K562 (cell line): ENCODE measurements around the gene COQ8B. TPM values are rescaled to one million over a fixed set of nuclear protein-coding genes. Genes with fewer than 3 reads are reported as not detected.

Experiments used
- ATAC-seq: fragments of 200-7000 bp; cut with Tn5 transposase; 3 replicates; pipeline ENCODE4 v1.9.1; 2020; ENCODE audit warnings: moderate library complexity
- BruUV-seq: library from RNA; stranded (reverse); fragments of 400-500 nt; replicated peaks from 2 replicates; lab custom pipeline; 2021; lab: Mats Ljungman, UMichigan
- CTCF ChIA-PET: fragments of 300-600 bp; formaldehyde crosslinking; extraction: SDS; loops from one replicate; lab custom pipeline; 2021; ENCODE audit warnings: low intra/inter-chr PET ratio; lab: Yijun Ruan, JAX
- POLR2A ChIA-PET: fragments of 300-600, 350-650 bp; sonication (Branson Sonifier 250); formaldehyde crosslinking; extraction: SDS; loops from one replicate; lab custom pipeline; 2021; ENCODE audit warnings: antibody characterized with exemption, inconsistent platforms; lab: Yijun Ruan, JAX
- DNase-seq, 4 experiments: peaks; one replicate each; pipeline versions ENCODE4 v3.0.0 to v3.0.0-alpha.2; 2011 to 2018; ENCODE audit warnings: low spot score in 3 of 4, mixed read lengths in 3 of 4; ENCODE audit errors: extremely low read depth in 1 of 4
- FAIRE-seq: peaks from 2 replicates; lab custom pipeline; 2011; peaks lifted over from hg19 to GRCh38; lab: Jason Lieb, UNC
- H2AFZ ChIP-seq: 2 replicates; pipeline ENCODE4 v1.6.0; 2011; ENCODE audit warnings: low read depth, low read length, control low read depth, inconsistent platforms
- H3K27ac ChIP-seq: fragments of 200-600 bp; 3 replicates; pipeline ENCODE4 v1.8.0; 2011; ENCODE audit warnings: low read depth, mild to moderate bottlenecking, control low read depth, inconsistent platforms, low read length, moderate library complexity, mixed read lengths; ENCODE audit errors: extremely low read depth
- H3K27me3 ChIP-seq, 2 experiments: fragments of 300-600 bp in 1 of 2; 2 replicates in 1 of 2; 3 replicates in 1 of 2; pipeline versions ENCODE4 v1.6.0 to v1.8.0; 2011; ENCODE audit warnings: inconsistent platforms in 2 of 2, low read length in 2 of 2, mild to moderate bottlenecking in 1 of 2, mixed read lengths in 1 of 2, moderate library complexity in 1 of 2; ENCODE audit not compliant: control insufficient read depth in 2 of 2, insufficient read depth in 2 of 2
- H3K36me3 ChIP-seq: fragments of 300-600 bp; 3 replicates; pipeline ENCODE4 v1.8.0; 2011; ENCODE audit warnings: mild to moderate bottlenecking, low read length, inconsistent platforms; ENCODE audit not compliant: control insufficient read depth, insufficient read depth
- H3K4me1 ChIP-seq, 2 experiments: fragments of 200-600 bp in 1 of 2; replicated peaks in 1 of 2; 2 replicates in 1 of 2; 3 replicates in 1 of 2; pipeline versions ENCODE4 v1.5.1 to v1.8.0; 2011; ENCODE audit warnings: inconsistent platforms in 2 of 2, low read length in 2 of 2, mild to moderate bottlenecking in 1 of 2, mixed read lengths in 1 of 2, moderate library complexity in 1 of 2; ENCODE audit not compliant: control insufficient read depth in 2 of 2, insufficient read depth in 2 of 2
- H3K4me2 ChIP-seq: 2 replicates; pipeline ENCODE4 v1.6.1; 2011; ENCODE audit warnings: low read length, control low read depth, inconsistent platforms, mixed read lengths; ENCODE audit not compliant: insufficient read depth
- H3K4me3 ChIP-seq: fragments of 200-600 bp; sonication (generic), shearing (Covaris generic); 2 replicates; pipeline ENCODE4 v1.5.1; 2016; ENCODE audit warnings: control low read depth, inconsistent platforms
- H3K79me2 ChIP-seq: fragments of 200-600 bp; 3 replicates; pipeline ENCODE4 v1.8.0; 2011; ENCODE audit warnings: low read length, inconsistent platforms; ENCODE audit not compliant: control insufficient read depth, insufficient read depth
- H3K9ac ChIP-seq, 2 experiments: 2 replicates each; pipeline versions ENCODE4 v1.6.0 to v1.6.1; 2011; ENCODE audit warnings: low read depth in 2 of 2, low read length in 2 of 2, control low read depth in 1 of 2, inconsistent platforms in 1 of 2, mild to moderate bottlenecking in 1 of 2, mixed read lengths in 1 of 2; ENCODE audit not compliant: insufficient read depth in 1 of 2
- H3K9me1 ChIP-seq: one replicate; pipeline ENCODE4 v1.6.0; 2011; ENCODE audit warnings: inconsistent platforms, mild to moderate bottlenecking, low read length, moderate library complexity; ENCODE audit not compliant: control insufficient read depth, insufficient read depth
- H3K9me3 ChIP-seq: replicated peaks from 2 replicates; pipeline ENCODE4 v1.5.1; 2011; ENCODE audit warnings: low read depth, low read length, inconsistent platforms; ENCODE audit not compliant: control insufficient read depth, insufficient read depth
- H4K20me1 ChIP-seq: replicated peaks from 2 replicates; pipeline ENCODE4 v1.6.1; 2011; ENCODE audit warnings: low read length, inconsistent platforms, mixed read lengths; ENCODE audit not compliant: control insufficient read depth, insufficient read depth
- L3MBTL2 ChIP-seq: fragments of 450-650 bp; IDR thresholded peaks from 2 replicates; pipeline ENCODE4 v1.6.1; 2016; ENCODE audit warnings: mild to moderate bottlenecking, moderate library complexity
- MAFG ChIP-seq: fragments of 450-650 bp; conservative IDR thresholded peaks from 2 replicates; pipeline ENCODE4 v1.6.1; 2016; ENCODE audit warnings: missing genetic modification characterization, missing compliant biosample characterization
- MEIS2 ChIP-seq: fragments of 450-650 bp; IDR thresholded peaks from 2 replicates; pipeline ENCODE4 v1.6.1; 2014; ENCODE audit warnings: mild to moderate bottlenecking; ENCODE audit not compliant: partially characterized antibody
- NCOA4 ChIP-seq: fragments of 450-650 bp; IDR thresholded peaks from 2 replicates; pipeline ENCODE4 v1.6.1; 2018; ENCODE audit warnings: mild to moderate bottlenecking; ENCODE audit not compliant: partially characterized antibody
- RAD51 ChIP-seq: fragments of 450-650 bp; IDR thresholded peaks from 2 replicates; pipeline ENCODE4 v1.7.1; 2016; ENCODE audit warnings: low read depth, mild to moderate bottlenecking, borderline replicate concordance
- RCOR1 ChIP-seq, 2 experiments: IDR thresholded peaks; 2 replicates each; pipeline ENCODE4 v1.6.1; 2012; ENCODE audit warnings: low read depth in 2 of 2, low read length in 2 of 2, borderline replicate concordance in 1 of 2, improper control_type of control experiment in 1 of 2
- RNF2 ChIP-seq: sonication (generic); IDR thresholded peaks from 2 replicates; pipeline ENCODE4 v1.6.1; 2016
- ZNF76 ChIP-seq: fragments of 250-450 bp; sonication (Bioruptor Pico); IDR thresholded peaks from 2 replicates; pipeline ENCODE4 v1.4.0; 2020; ENCODE audit warnings: mild to moderate bottlenecking, moderate library complexity, borderline replicate concordance
- WGBS: fragments of 100-300 bp; shearing (Covaris generic); methylation state at CpG from one replicate; pipeline ENCODE4 v1.1.6; 2016; ENCODE audit warnings: low coverage, mixed read lengths; ENCODE audit not compliant: insufficient coverage; ENCODE audit errors: missing lambda C conversion rate; 5-methylcytosine and 5-hydroxymethylcytosine counted together
- in situ Hi-C: fragments of 300-500 bp; cut with MboI; formaldehyde crosslinking; loops from 4 replicates; pipeline ENCODE4 v1.15.0; 2018; ENCODE audit warnings: inconsistent platforms, mixed read lengths
- intact Hi-C: fragments of 100-400 bp; cut with micrococcal nuclease; formaldehyde crosslinking; loops from 2 replicates; pipeline ENCODE4 v1.14.2; 2022
- polyA plus RNA-seq, 8 experiments: library from polyadenylated mRNA; depleted of rRNA in 4 of 8; stranded (reverse) in 5 of 8; unstranded in 3 of 8; fragments of >200 nt; fragmentation: Nextera tagmentation in 2 of 8; fragmentation: Illumina TruSeq in 1 of 8; extraction: Ambion mirVana in 2 of 8; extraction: Trizol in 1 of 8; gene quantifications; 2 replicates each; pipeline versions ENCODE4 v1.2.1 to v1.2.3, GENCODE V29; 2011 to 2014; ENCODE audit warnings: inconsistent platforms in 1 of 8, missing spikeins in 1 of 8
- total RNA-seq, 7 experiments: library from RNA; depleted of rRNA in 6 of 7; stranded (reverse); fragments of >200 nt in 6 of 7; fragmentation: Illumina TruSeq in 2 of 7; extraction: Trizol in 2 of 7; gene quantifications; 2 replicates each; pipeline versions ENCODE4 v1.2.1 to v1.2.3, GENCODE V29; 2011 to 2021; ENCODE audit warnings: low replicate concordance in 1 of 7
- TF ChIP-seq, protein P1 (sequence below): sonication (generic); formaldehyde crosslinking; IDR thresholded peaks from 2 replicates; pipeline ENCODE4 v1.8.1; 2023; ENCODE audit warnings: mild to moderate bottlenecking, missing genetic modification reagents, moderate library complexity
- TF ChIP-seq, protein P2 (sequence below): fragments of 450-650 bp; IDR thresholded peaks from 2 replicates; pipeline ENCODE4 v1.6.1; 2016; ENCODE audit warnings: low read depth
- TF ChIP-seq, protein P3 (sequence below): fragments of 450-650 bp; formaldehyde crosslinking; IDR thresholded peaks from 2 replicates; pipeline ENCODE4 v1.4.0; 2020; ENCODE audit warnings: mild to moderate bottlenecking, moderate library complexity

COQ8B gene
- total and polyA plus RNA-seq, 9 of the 15 experiments (the other 6 are each of a cell fraction or from before 2014, with no cell fraction given) = 0.41 to 32.3 (median 12.9) TPM

DNA sequence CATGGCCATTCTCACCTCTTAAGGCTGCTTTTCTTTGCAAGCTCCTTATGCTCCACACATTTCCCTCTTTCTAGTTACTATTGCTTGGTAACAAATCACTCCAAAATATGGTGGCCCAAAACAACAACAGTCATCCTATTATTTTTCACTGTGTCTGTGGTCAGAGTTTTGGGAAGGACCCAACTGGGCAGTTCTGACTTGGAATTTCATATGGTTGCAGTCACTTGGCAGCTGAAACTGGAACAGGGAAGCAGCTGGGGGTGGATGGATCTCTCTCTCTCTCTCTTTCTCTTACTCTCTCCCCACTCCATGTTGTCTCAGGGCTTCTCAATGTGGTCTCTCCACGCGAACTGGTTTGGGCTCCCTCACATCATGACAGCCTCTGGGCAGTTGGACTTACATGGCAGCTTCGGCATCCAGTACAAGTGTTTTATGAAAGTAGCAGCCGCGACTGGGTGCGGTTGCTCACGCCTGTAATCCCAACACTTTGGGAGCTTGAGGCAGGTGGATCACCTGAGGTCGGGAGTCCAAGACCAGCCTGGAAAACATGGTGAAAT is 65.9 kb downstream of the COQ8B start:
- FAIRE-seq (no peak), DNase-seq (no peak), ATAC-seq (no peak)
- in situ Hi-C loops (no loop called here), intact Hi-C loops (no loop called here)
- Histone ChIP-seq H3K27me3 (no peaks in the 10 kb centered on the region), H3K79me2 (no peaks in the 10 kb centered on the region), H3K9me3 (no peaks in the 10 kb centered on the region), H3K9me1 (no peaks in the 10 kb centered on the region), H3K4me2 (no peak overlapping the region), H4K20me1 (no peaks in the 10 kb centered on the region), H3K4me1 (peaks cover 3% of the 10 kb centered on the region in 2 experiments; a peak in 3 of 5 replicates), H3K9ac (no peak overlapping the region), H3K36me3 (no peaks in the 10 kb centered on the region), H3K4me3 (no peak overlapping the region), H3K27ac (no peak overlapping the region), H2AFZ (peak overlapping the region; percentile 72)
- BruUV-seq = no TSS peak
- ChIA-PET POLR2A (interaction anchor here (1.1 to 1.4 kb wide), 2 partner anchors 10 to 13 kb away, joined by 3 to 6 read pairs; no protein-coding TSS in a partner anchor), CTCF (no interaction called here)
- 66% methylated on average over 4 of the region's 8 CpGs for WGBS
- TF ChIP-seq, protein P1, sequence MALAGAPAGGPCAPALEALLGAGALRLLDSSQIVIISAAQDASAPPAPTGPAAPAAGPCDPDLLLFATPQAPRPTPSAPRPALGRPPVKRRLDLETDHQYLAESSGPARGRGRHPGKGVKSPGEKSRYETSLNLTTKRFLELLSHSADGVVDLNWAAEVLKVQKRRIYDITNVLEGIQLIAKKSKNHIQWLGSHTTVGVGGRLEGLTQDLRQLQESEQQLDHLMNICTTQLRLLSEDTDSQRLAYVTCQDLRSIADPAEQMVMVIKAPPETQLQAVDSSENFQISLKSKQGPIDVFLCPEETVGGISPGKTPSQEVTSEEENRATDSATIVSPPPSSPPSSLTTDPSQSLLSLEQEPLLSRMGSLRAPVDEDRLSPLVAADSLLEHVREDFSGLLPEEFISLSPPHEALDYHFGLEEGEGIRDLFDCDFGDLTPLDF = no peak
- TF ChIP-seq NCOA4 (no peak), L3MBTL2 (no peak), MEIS2 (no peak), ZNF76 (CRISPR knock-in tag) (no peak), RCOR1 (IDR thresholded peaks at IDR 0.05; ENCODE audit: borderline replicate concordance in 1 of 2, low read depth in 2 of 2, low read length in 2 of 2) (no peak), MAFG (tag) (no peak), RNF2 (no peak), RAD51 (no peak)
- TF ChIP-seq, protein P2, sequence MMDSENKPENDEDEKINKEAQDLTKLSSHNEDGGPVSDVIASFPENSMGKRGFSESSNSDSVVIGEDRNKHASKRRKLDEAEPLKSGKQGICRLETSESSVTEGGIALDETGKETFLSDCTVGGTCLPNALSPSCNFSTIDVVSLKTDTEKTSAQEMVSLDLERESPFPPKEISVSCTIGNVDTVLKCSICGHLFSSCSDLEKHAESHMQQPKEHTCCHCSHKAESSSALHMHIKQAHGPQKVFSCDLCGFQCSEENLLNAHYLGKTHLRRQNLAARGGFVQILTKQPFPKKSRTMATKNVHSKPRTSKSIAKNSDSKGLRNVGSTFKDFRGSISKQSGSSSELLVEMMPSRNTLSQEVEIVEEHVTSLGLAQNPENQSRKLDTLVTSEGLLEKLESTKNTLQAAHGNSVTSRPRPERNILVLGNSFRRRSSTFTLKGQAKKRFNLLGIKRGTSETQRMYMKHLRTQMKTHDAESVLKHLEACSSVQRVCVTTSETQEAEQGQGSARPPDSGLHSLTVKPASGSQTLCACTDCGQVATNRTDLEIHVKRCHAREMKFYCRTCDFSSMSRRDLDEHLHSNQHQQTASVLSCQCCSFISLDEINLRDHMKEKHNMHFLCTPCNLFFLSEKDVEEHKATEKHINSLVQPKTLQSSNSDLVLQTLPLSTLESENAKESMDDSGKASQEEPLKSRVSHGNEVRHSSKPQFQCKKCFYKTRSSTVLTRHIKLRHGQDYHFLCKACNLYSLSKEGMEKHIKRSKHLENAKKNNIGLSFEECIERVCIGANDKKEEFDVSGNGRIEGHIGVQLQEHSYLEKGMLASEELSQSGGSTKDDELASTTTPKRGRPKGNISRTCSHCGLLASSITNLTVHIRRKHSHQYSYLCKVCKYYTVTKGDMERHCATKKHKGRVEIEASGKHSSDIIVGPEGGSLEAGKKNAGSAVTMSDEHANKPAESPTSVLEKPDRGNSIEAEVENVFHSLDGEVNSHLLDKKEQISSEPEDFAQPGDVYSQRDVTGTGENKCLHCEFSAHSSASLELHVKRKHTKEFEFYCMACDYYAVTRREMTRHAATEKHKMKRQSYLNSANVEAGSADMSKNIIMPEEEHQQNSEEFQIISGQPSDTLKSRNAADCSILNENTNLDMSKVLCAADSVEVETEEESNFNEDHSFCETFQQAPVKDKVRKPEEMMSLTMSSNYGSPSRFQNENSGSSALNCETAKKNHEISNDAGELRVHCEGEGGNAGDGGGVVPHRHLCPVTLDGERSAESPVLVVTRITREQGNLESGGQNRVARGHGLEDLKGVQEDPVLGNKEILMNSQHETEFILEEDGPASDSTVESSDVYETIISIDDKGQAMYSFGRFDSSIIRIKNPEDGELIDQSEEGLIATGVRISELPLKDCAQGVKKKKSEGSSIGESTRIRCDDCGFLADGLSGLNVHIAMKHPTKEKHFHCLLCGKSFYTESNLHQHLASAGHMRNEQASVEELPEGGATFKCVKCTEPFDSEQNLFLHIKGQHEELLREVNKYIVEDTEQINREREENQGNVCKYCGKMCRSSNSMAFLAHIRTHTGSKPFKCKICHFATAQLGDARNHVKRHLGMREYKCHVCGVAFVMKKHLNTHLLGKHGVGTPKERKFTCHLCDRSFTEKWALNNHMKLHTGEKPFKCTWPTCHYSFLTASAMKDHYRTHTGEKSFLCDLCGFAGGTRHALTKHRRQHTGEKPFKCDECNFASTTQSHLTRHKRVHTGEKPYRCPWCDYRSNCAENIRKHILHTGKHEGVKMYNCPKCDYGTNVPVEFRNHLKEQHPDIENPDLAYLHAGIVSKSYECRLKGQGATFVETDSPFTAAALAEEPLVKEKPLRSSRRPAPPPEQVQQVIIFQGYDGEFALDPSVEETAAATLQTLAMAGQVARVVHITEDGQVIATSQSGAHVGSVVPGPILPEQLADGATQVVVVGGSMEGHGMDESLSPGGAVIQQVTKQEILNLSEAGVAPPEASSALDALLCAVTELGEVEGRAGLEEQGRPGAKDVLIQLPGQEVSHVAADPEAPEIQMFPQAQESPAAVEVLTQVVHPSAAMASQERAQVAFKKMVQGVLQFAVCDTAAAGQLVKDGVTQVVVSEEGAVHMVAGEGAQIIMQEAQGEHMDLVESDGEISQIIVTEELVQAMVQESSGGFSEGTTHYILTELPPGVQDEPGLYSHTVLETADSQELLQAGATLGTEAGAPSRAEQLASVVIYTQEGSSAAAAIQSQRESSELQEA = no peak
- TF ChIP-seq, protein P3, sequence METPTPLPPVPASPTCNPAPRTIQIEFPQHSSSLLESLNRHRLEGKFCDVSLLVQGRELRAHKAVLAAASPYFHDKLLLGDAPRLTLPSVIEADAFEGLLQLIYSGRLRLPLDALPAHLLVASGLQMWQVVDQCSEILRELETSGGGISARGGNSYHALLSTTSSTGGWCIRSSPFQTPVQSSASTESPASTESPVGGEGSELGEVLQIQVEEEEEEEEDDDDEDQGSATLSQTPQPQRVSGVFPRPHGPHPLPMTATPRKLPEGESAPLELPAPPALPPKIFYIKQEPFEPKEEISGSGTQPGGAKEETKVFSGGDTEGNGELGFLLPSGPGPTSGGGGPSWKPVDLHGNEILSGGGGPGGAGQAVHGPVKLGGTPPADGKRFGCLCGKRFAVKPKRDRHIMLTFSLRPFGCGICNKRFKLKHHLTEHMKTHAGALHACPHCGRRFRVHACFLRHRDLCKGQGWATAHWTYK = no peak
